Amniotic epithelial cell (primary cell): Measurements from ENCODE around the gene CD48.

Experiments used
- DNase-seq: peaks from one replicate; pipeline ENCODE4 v3.0.0-alpha.2; 2010; ENCODE audit warnings: low read depth

The CD48 gene

GRCh38 chr1:160676869-160677597 lies 34.6 kb downstream of the CD48 start:
- DNase-seq = no peak

- DNase-seq = peak; percentile 72
Observed at GRCh38 chr1:160675641-160676410, 35.8 kb downstream of the CD48 start.

GRCh38 chr1:160674415-160674814 lies 37.2 kb downstream of the CD48 start:
- no peak for DNase-seq

GRCh38 chr1:160672789-160673695 lies 38.6 kb downstream of the CD48 start:
- DNase-seq = no peak

- DNase-seq = no peak
Observed at GRCh38 chr1:160671603-160672517, 39.8 kb downstream of the CD48 start.

- DNase-seq = no peak
Observed at GRCh38 chr1:160670701-160671100, 40.9 kb downstream of the CD48 start.

GRCh38 chr1:160669802-160670201 lies 41.8 kb downstream of the CD48 start:
- no peak for DNase-seq

GRCh38 chr1:160669276-160669675 lies 42.3 kb downstream of the CD48 start:
- DNase-seq = no peak

- DNase-seq = no peak
Observed at GRCh38 chr1:160667896-160668295, 43.7 kb downstream of the CD48 start.

GRCh38 chr1:160666079-160666442 lies 45.6 kb downstream of the CD48 start:
- no peak for DNase-seq

GRCh38 chr1:160665330-160666078 lies 46.1 kb downstream of the CD48 start:
- DNase-seq = peak; percentile 42

- DNase-seq = no peak
Observed at GRCh38 chr1:160664573-160665051, 47.0 kb downstream of the CD48 start.

GRCh38 chr1:160662910-160663309 lies 48.7 kb downstream of the CD48 start:
- DNase-seq = no peak

GRCh38 chr1:160659566-160659965 lies 52.1 kb downstream of the CD48 start:
- no peak for DNase-seq

- no peak for DNase-seq
Observed at GRCh38 chr1:160658814-160659193, 52.8 kb downstream of the CD48 start.

GRCh38 chr1:160658162-160658813 lies 53.3 kb downstream of the CD48 start:
- peak; percentile 79 for DNase-seq

GRCh38 chr1:160657250-160657781 lies 54.3 kb downstream of the CD48 start:
- DNase-seq = peak; percentile 92

- no peak for DNase-seq
Observed at GRCh38 chr1:160656737-160657136, 54.9 kb downstream of the CD48 start.

- no peak for DNase-seq
Observed at GRCh38 chr1:160653620-160654016, 58.0 kb downstream of the CD48 start.
